ENCODE data around the gene SLC7A9. TPM values are rescaled to one million over a fixed set of nuclear protein-coding genes. Genes with fewer than 3 reads are reported as not detected.

Gene SLC7A9
- total and polyA plus RNA-seq, 2 of the 13 experiments (the other 11 are each of a cell fraction or from before 2014, with no cell fraction given), result 4.7 to 8.3 TPM

GRCh38 chr19:32822916-32823746 is 46.4 kb downstream of the SLC7A9 start:
- Histone ChIP-seq H3K79me2 (ENCODE audit: insufficient read depth, low read length) (no peaks in the 10 kb centered on the region), H3K4me3 (replicated peaks in 1 of 3; ENCODE audit: insufficient read depth in 1 of 3, low read depth in 2 of 3, low read length in 3 of 3) (no peak overlapping the region), H3K4me1 (ENCODE audit: insufficient read depth, low read length) (peaks cover 14% of the 10 kb centered on the region), H3K4me2 (ENCODE audit: low read depth, low read length) (no peak overlapping the region), H3K27ac (ENCODE audit: extremely low read length, insufficient read depth, low read length) (no peak overlapping the region), H3K9me3 (ENCODE audit: low read length) (no peaks in the 10 kb centered on the region), H3K36me3 (replicated peaks in 1 of 2; ENCODE audit: control insufficient read depth in 1 of 2, insufficient read depth in 2 of 2, low read length in 2 of 2) (no peaks in the 10 kb centered on the region), H3K27me3 (ENCODE audit: control insufficient read depth in 1 of 2, insufficient read depth in 2 of 2, low read length in 2 of 2) (no peaks in the 10 kb centered on the region), H4K20me1 (ENCODE audit: insufficient read depth, low read length) (no peaks in the 10 kb centered on the region), H2AFZ (ENCODE audit: low read length) (no peak overlapping the region), H3K9ac (ENCODE audit: insufficient read depth, low read depth, low read length) (no peak overlapping the region)
- in situ Hi-C loops (cut with HindIII; ENCODE audit: extremely low pct_ligation_motif_present, low pct_unique_long_range_greater_than_20kb), result no loop called here
- no peak for ATAC-seq
- BruUV-seq (replicated peaks), result no TSS peak
- no peak for FAIRE-seq
- no peak for DNase-seq (ENCODE audit: low spot score)
- ChIA-PET CTCF (ENCODE audit: low intra/inter-chr PET ratio, low total read pairs) (no interaction called here), POLR2A (no interaction called here)
- 75% methylated on average over 14 of the region's 14 CpGs for WGBS (ENCODE audit: low lambda C conversion rate)
- intact Hi-C loops (cut with micrococcal nuclease; ENCODE audit: unreplicated experiment), result no loop called here
- TF ChIP-seq, protein P1, sequence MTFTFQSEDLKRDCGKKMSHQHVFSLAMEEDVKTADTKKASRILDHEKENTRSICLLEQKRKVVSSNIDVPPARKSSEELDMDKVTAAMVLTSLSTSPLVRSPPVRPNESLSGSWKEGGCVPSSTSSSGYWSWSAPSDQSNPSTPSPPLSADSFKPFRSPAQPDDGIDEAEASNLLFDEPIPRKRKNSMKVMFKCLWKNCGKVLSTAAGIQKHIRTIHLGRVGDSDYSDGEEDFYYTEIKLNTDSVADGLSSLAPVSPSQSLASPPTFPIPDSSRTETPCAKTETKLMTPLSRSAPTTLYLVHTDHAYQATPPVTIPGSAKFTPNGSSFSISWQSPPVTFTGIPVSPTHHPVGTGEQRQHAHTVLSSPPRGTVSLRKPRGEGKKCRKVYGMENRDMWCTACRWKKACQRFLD (CRISPR knock-in tag; IDR thresholded peaks at IDR 0.05; ENCODE audit: borderline replicate concordance), result no peak
- TF ChIP-seq POLR2A (IDR thresholded peaks at IDR 0.05; ENCODE audit: insufficient read depth in 1 of 2, low read depth in 2 of 2, low read length in 2 of 2) (no peak), ZNF577 (CRISPR knock-in tag; IDR thresholded peaks at IDR 0.05; ENCODE audit: borderline replicate concordance, low read depth) (no peak), ZNF20 (CRISPR knock-in tag; IDR thresholded peaks at IDR 0.05) (no peak), ZFP36 (IDR thresholded peaks at IDR 0.05; ENCODE audit: borderline replicate concordance, low read depth, low read length, partially characterized antibody) (no peak), FLYWCH1 (CRISPR knock-in tag; IDR thresholded peaks at IDR 0.05) (no peak), ZNF558 (CRISPR knock-in tag; IDR thresholded peaks at IDR 0.05; ENCODE audit: borderline replicate concordance) (no peak), REL (CRISPR knock-in tag; conservative IDR thresholded peaks at IDR 0.05) (no peak), USF2 (IDR thresholded peaks at IDR 0.05; ENCODE audit: low read depth, low read length) (no peak), USF2 (CRISPR knock-in tag; IDR thresholded peaks at IDR 0.05; ENCODE audit: borderline replicate concordance) (no peak), ZNF784 (CRISPR knock-in tag; IDR thresholded peaks at IDR 0.05; ENCODE audit: borderline replicate concordance) (no peak), NBN (conservative IDR thresholded peaks at IDR 0.05) (no peak), EEA1 (CRISPR knock-in tag; IDR thresholded peaks at IDR 0.05; ENCODE audit: borderline replicate concordance) (no peak), ZNF580 (CRISPR knock-in tag; IDR thresholded peaks at IDR 0.05; ENCODE audit: borderline replicate concordance, low read depth) (no peak), PPARG (CRISPR knock-in tag; conservative IDR thresholded peaks at IDR 0.05) (no peak), KDM5A (IDR thresholded peaks at IDR 0.05; ENCODE audit: borderline replicate concordance, low read length) (no peak), MAF1 (CRISPR knock-in tag; IDR thresholded peaks at IDR 0.05; ENCODE audit: borderline replicate concordance) (no peak), PLSCR1 (CRISPR knock-in tag; IDR thresholded peaks at IDR 0.05; ENCODE audit: borderline replicate concordance) (no peak)
